GM12865 (cell line): ENCODE results near the gene ZNF652.

Source experiments
- DNase-seq: peaks from one replicate; pipeline ENCODE4 v3.0.0; 2010; ENCODE audit warnings: low read depth
- H3K4me3 ChIP-seq: 2 replicates; pipeline ENCODE4 v1.5.1; 2011; ENCODE audit warnings: mild to moderate bottlenecking, low read depth, low read length, control low read depth
- CTCF ChIP-seq: IDR thresholded peaks from 2 replicates; pipeline ENCODE4 v1.5.1; 2011; ENCODE audit warnings: low read length, control low read depth, low read depth, inconsistent platforms; ENCODE audit not compliant: insufficient read depth; ENCODE audit errors: missing control alignments

ZNF652 gene

GRCh38 chr17:49378311-49378710 is 16.3 kb upstream of the ZNF652 start:
- no peak overlapping the region for H3K4me3 ChIP-seq
- no peak for TF ChIP-seq CTCF
- no peak for DNase-seq

- no peak overlapping the region for H3K4me3 ChIP-seq
- no peak for TF ChIP-seq CTCF
- DNase-seq: no peak
Measured at GRCh38 chr17:49375544-49375943, 13.5 kb upstream of the ZNF652 start.

- no peak for TF ChIP-seq CTCF
- peak; percentile 35 for DNase-seq
- H3K4me3 ChIP-seq: no peak overlapping the region
Measured at GRCh38 chr17:49373115-49373514, 11.1 kb upstream of the ZNF652 start.

GRCh38 chr17:49372425-49372824 is 10.4 kb upstream of the ZNF652 start:
- TF ChIP-seq CTCF: no peak
- DNase-seq: no peak

GRCh38 chr17:49370971-49371834 is 9.2 kb upstream of the ZNF652 start:
- no peak for DNase-seq
- TF ChIP-seq CTCF: no peak
- no peak overlapping the region for H3K4me3 ChIP-seq

More at GRCh38 chr17:49372425-49372824, 10.4 kb upstream of the ZNF652 start:
- H3K4me3 ChIP-seq: no peak overlapping the region

- DNase-seq: no peak
- no peak overlapping the region for H3K4me3 ChIP-seq
- TF ChIP-seq CTCF: no peak
Measured at GRCh38 chr17:49369760-49370159, 7.7 kb upstream of the ZNF652 start.

GRCh38 chr17:49369089-49369488 is 7.0 kb upstream of the ZNF652 start:
- DNase-seq: no peak
- no peak overlapping the region for H3K4me3 ChIP-seq
- no peak for TF ChIP-seq CTCF
